Stimulated activated CD8-positive, alpha-beta memory T cell treated with anti-CD3 and anti-CD28 coated beads, Interleukin-15, amount 100 ng/mL, for 48 hours (primary cell): Measurements from ENCODE around the gene TEF.
A peak's percentile ranks its signal among the peaks of the same experiment; 100 is the strongest.
"Not testable (repeated sequence)": the region's sequence is repeated elsewhere in the genome, so short reads cannot be mapped to it uniquely, and the experiment has no call there.

Experiments used
- DNase-seq, 2 donors: peaks; one replicate each; pipeline ENCODE4 v3.0.0-alpha.2; 2020; ENCODE audit warnings: low read depth in 2 of 2

Gene TEF

GRCh38 chr22:41382610-41383009 lies 868 bp downstream of the TEF start:
- no peak for DNase-seq

- no peak for DNase-seq
Observed at GRCh38 chr22:41383085-41383484, 1.3 kb downstream of the TEF start.

GRCh38 chr22:41384128-41384527 lies 2.4 kb downstream of the TEF start:
- DNase-seq, result no peak

- no peak for DNase-seq
Observed at GRCh38 chr22:41387341-41387740, 5.6 kb downstream of the TEF start.

GRCh38 chr22:41394012-41394356 lies 12.2 kb downstream of the TEF start:
- no peak for DNase-seq

GRCh38 chr22:41395531-41396240 lies 13.9 kb downstream of the TEF start:
- no peak for DNase-seq

GRCh38 chr22:41397143-41397811 lies 15.5 kb downstream of the TEF start:
- DNase-seq, result no peak

GRCh38 chr22:41398921-41399320 lies 17.2 kb downstream of the TEF start:
- DNase-seq, result no peak

- DNase-seq, result no peak
Observed at GRCh38 chr22:41401781-41402648, 20.3 kb downstream of the TEF start.

- DNase-seq, result not testable (repeated sequence)
Observed at GRCh38 chr22:41402851-41403250, 21.1 kb downstream of the TEF start.

GRCh38 chr22:41403532-41404318 lies 22.0 kb downstream of the TEF start:
- DNase-seq, result peak; percentile 75 to 77

GRCh38 chr22:41405588-41405987 lies 23.8 kb downstream of the TEF start:
- peak; percentile 38 to 43 for DNase-seq

GRCh38 chr22:41406410-41406809 lies 24.7 kb downstream of the TEF start:
- no peak for DNase-seq

- no peak for DNase-seq
Observed at GRCh38 chr22:41407433-41407832, 25.7 kb downstream of the TEF start.

GRCh38 chr22:41408665-41409064 lies 26.9 kb downstream of the TEF start:
- no peak for DNase-seq

GRCh38 chr22:41410311-41410751 lies 28.6 kb downstream of the TEF start:
- no peak for DNase-seq

GRCh38 chr22:41411021-41411851 lies 29.5 kb downstream of the TEF start:
- DNase-seq, result no peak

- DNase-seq, result no peak
Observed at GRCh38 chr22:41415554-41415953, 33.8 kb downstream of the TEF start.

GRCh38 chr22:41417622-41418390 lies 36.1 kb downstream of the TEF start:
- no peak for DNase-seq

- no peak for DNase-seq
Observed at GRCh38 chr22:41418717-41419116, 37.0 kb downstream of the TEF start.
